Stimulated activated naive CD8-positive, alpha-beta T cell treated with anti-CD3 and anti-CD28 coated beads, Interleukin-15, Interleukin-2, amounts not matched to agents 100 ng/mL and 50 ng/mL, for 24 hours (primary cell): ENCODE results near the gene MAGI2.
"Not testable (repeated sequence)": the region's sequence is repeated elsewhere in the genome, so short reads cannot be mapped to it uniquely, and the experiment has no call there.

Experiments
- H3K27ac Mint-ChIP-seq: one replicate; pipeline ENCODE4 v1.8.0; 2021; ENCODE audit warnings: mild to moderate bottlenecking, mixed read lengths
- H3K27me3 Mint-ChIP-seq: one replicate; pipeline ENCODE4 v1.8.0; 2021; ENCODE audit warnings: mixed read lengths
- H3K36me3 Mint-ChIP-seq: one replicate; pipeline ENCODE4 v1.8.0; 2021; ENCODE audit warnings: low read depth, mixed read lengths
- H3K4me1 Mint-ChIP-seq: one replicate; pipeline ENCODE4 v1.8.0; 2021; ENCODE audit warnings: low read depth, mixed read lengths
- H3K4me3 Mint-ChIP-seq: one replicate; pipeline ENCODE4 v1.8.0; 2021; ENCODE audit warnings: mild to moderate bottlenecking, mixed read lengths
- H3K9me3 Mint-ChIP-seq: one replicate; pipeline ENCODE4 v1.8.0; 2021; ENCODE audit warnings: mixed read lengths

MAGI2 gene

DNA sequence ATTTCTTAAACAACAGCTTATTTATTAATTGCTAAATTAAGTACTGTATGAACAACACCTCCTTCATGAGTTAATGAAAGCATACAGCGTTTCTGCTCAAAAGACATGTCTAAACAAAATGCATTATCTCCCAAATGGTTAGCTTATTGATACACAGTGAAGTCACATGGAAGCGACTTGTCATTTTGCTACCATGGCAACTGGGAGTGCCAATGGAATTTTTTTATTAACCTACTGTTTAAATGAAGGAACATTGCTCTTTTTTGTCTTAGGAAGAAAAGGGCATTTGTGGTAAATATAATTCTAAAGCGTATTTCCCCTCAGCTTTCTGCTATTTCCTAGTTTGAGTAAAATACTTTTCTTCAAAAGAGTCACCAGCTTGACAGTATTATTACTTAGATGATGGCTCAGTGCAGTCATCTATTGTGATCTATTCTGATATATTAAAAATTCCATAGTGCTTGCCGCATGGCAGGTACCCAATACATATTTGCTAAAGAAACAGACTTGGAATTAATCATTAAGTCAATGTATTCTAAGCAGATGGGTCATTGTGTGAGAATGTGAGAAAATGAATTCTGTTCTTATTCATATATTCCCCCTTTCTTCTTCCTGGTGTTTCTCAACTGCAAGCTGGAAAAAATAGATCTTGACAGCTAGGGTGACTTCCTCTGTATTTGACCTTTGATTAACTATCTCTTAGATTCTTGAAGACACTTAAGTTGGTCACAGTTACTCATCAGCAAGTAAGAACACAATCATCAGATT is 818.3 kb downstream of the MAGI2 start:
- H3K36me3 Mint-ChIP-seq: no peaks in the 10 kb centered on the region
- H3K27ac Mint-ChIP-seq: no peak overlapping the region
- H3K4me1 Mint-ChIP-seq: no peaks in the 10 kb centered on the region
- H3K9me3 Mint-ChIP-seq: peaks cover 6% of the 10 kb centered on the region
- no peaks in the 10 kb centered on the region for H3K27me3 Mint-ChIP-seq
- no peak overlapping the region for H3K4me3 Mint-ChIP-seq

DNA sequence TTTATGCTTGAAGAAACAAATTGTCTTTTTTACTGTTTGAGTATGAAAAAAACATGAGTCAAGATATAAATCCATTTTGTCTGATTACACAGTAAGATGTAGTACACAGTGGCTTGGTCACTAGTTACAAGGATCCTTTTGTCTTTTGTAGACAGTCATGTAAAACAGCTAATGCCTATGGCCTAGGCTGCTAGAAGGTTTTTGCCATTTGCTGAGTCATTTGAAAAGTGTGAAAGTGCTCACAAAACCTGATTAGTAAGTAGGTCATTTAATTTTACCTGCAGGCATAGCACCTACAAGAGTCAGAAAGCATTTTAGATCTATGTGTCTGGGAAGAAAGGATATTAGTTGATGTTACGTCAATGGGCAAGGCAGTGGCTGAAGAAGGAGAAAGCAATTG is 819.4 kb downstream of the MAGI2 start:
- Mint-ChIP-seq H3K4me3 (no peak overlapping the region), H3K4me1 (no peaks in the 10 kb centered on the region), H3K27ac (no peak overlapping the region), H3K9me3 (peaks cover 10% of the 10 kb centered on the region), H3K36me3 (no peaks in the 10 kb centered on the region), H3K27me3 (no peaks in the 10 kb centered on the region)

DNA sequence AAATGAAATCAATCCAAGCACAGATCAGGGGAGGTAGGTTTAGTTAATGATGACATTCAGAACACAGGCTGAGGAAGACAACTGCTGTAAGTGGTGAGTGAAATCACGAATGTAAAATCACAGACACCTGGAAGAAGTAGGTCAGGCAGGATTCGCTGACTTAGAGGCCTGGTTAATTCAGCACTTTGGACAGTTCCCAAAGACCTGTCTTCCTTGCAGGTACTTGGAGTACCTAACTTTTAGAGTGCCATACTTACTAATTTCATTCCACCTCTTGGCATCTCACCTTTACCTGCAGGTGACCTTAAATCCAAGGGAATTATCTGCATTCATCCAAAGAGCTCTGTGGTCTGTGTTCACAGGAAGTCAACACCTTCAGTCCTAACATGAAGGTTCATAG is 832.5 kb downstream of the MAGI2 start:
- Mint-ChIP-seq H3K36me3 (no peaks in the 10 kb centered on the region), H3K4me3 (no peak overlapping the region), H3K27ac (no peak overlapping the region), H3K4me1 (no peaks in the 10 kb centered on the region), H3K27me3 (no peaks in the 10 kb centered on the region), H3K9me3 (peaks cover 10% of the 10 kb centered on the region)

DNA sequence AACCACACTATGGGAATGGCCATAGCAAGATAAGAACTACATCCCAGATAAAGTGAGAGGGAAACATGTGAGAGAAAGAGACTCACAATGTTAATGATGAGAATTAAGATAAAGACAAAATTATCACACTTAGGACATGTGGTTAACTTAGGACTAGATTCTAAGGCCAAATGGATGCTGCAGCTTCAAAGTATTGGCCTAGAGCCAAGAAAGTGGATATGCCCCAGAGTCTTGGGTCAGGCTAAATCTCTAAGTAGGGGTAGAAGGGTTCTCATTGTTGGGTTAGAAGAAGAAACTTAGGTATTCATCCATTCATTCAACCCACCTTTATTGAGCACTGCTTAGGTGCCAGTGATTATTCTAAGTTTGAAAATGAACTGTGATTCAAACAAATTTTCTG is 836.9 kb downstream of the MAGI2 start:
- no peaks in the 10 kb centered on the region for H3K36me3 Mint-ChIP-seq
- H3K9me3 Mint-ChIP-seq: no peaks in the 10 kb centered on the region
- H3K27me3 Mint-ChIP-seq: no peaks in the 10 kb centered on the region
- no peak overlapping the region for H3K27ac Mint-ChIP-seq
- no peaks in the 10 kb centered on the region for H3K4me1 Mint-ChIP-seq
- H3K4me3 Mint-ChIP-seq: no peak overlapping the region

DNA sequence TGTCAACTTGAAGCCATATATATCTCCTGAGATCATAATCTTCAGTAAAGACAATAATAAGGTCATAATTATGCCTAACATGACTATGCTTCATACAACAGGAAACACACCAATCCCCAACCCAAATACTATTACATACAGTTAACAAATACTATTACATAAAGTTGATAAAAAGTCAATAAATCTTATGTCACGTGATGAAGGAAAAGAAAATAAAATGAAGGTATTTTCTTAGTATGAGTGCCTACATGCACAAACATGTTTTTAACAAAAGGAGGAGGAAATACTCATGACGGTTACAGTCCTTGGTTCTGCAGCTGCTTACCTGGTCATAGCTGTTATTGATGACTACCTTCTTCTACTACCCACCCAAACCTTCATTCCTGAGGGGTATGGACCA is 844.2 kb downstream of the MAGI2 start:
- H3K4me3 Mint-ChIP-seq: no peak overlapping the region
- H3K4me1 Mint-ChIP-seq: no peaks in the 10 kb centered on the region
- no peak overlapping the region for H3K27ac Mint-ChIP-seq
- H3K9me3 Mint-ChIP-seq: no peaks in the 10 kb centered on the region
- H3K27me3 Mint-ChIP-seq: no peaks in the 10 kb centered on the region
- no peaks in the 10 kb centered on the region for H3K36me3 Mint-ChIP-seq

DNA sequence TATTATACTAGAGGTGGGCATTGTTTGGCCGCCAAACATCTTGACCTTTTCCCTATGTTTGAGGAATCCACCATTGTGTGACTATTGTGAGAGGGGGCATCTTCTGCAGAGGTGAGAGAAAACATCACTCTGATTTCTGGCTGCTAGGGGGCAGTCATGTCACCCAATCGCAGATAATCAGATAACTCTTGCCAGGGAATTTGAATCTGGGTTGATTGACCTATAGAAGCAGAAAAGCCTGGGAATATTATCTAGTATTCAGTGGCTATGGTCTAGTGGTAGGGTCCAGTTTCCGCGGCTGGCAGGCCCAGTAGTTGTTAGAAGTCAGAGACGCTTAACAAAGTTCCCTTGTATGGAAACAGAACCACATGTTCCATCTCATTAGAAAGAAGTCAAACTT is 846.4 kb downstream of the MAGI2 start:
- Mint-ChIP-seq H3K4me3 (no peak overlapping the region), H3K27me3 (no peaks in the 10 kb centered on the region), H3K9me3 (no peaks in the 10 kb centered on the region), H3K27ac (no peak overlapping the region), H3K4me1 (no peaks in the 10 kb centered on the region), H3K36me3 (no peaks in the 10 kb centered on the region)

DNA sequence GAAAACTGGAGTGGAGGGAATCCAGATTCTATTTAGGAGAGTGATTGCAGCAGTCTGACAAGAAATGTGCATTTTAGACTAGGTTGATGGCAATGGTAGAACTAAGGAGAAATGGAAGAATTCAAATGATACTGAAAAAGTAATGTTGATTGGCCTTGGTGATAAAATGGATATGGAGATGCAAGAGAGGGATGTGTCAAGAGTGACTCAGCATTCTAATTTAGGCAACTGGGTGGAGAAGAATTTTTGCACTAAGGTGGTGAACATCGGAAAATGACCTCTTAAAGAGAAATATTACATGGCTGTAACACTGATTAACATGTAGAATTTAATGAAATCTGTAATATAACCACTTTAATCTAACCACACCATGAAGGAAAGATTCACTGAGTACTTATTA is 848.3 kb downstream of the MAGI2 start:
- Mint-ChIP-seq H3K4me3 (no peak overlapping the region), H3K36me3 (no peaks in the 10 kb centered on the region), H3K27me3 (no peaks in the 10 kb centered on the region), H3K9me3 (no peaks in the 10 kb centered on the region), H3K27ac (no peak overlapping the region), H3K4me1 (no peaks in the 10 kb centered on the region)

DNA sequence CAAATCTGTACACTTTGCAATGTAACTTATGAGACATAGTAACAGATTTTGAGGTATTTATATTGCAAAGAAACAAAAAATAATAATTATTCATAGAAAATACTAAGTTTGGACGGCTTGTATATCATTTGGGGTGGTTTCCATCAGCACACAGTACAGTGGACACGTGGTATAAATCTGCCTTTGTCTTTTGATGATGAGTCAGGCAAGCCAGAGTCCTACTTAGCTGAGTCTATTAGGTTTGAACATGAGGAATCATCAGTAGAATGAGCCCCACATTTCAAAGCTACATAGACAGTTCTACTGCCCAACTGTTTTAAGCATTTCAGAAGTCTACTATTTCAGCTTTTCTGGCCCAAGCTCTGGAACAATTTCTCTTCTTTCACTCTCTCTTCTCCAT is 851.7 kb downstream of the MAGI2 start:
- Mint-ChIP-seq H3K27me3 (no peaks in the 10 kb centered on the region), H3K9me3 (no peaks in the 10 kb centered on the region), H3K4me1 (no peaks in the 10 kb centered on the region), H3K36me3 (no peaks in the 10 kb centered on the region), H3K4me3 (no peak overlapping the region), H3K27ac (no peak overlapping the region)

DNA sequence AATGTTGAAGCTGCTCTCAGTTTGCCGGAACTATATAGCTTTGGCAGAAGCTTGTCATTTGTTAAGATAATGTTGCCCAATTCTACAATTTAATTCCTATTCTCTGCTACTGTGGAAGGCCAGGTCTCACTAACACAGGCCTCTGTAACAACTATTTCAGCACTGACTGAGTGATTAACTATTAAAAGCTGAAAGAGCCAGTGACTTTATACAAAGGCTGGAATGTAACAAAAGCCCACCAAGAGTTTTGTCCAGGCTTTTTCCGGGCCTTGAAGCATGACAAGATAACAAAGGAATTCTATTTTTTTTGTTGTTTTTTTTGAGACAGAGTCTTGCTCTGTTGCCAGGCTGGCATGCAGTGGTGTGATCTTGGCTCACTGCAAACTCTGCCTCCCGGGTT is 859.3 kb downstream of the MAGI2 start:
- Mint-ChIP-seq H3K27me3 (no peaks in the 10 kb centered on the region), H3K4me1 (no peaks in the 10 kb centered on the region), H3K27ac (no peak overlapping the region), H3K36me3 (no peaks in the 10 kb centered on the region), H3K4me3 (no peak overlapping the region), H3K9me3 (peaks cover 8% of the 10 kb centered on the region)

DNA sequence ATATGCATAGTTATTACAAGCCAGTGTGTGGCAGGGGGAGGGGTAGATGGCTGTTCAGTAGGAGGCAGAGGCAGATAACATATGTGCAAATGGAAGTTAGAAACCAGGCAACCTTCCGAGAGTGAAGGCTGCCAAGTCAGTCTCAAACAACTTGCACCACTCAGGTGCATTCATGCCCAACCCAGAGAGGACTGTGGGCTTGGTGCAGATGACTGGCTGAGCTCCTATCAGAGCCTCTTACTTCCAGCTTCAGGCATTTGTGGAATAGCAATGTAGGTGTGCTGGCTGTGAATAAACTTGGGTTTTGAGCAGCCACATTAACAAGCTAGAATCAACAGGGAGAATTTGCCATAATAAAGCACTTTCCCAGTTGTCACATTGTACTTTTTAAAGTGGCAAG is 865.1 kb downstream of the MAGI2 start:
- no peak overlapping the region for H3K4me3 Mint-ChIP-seq
- H3K36me3 Mint-ChIP-seq: no peaks in the 10 kb centered on the region

DNA sequence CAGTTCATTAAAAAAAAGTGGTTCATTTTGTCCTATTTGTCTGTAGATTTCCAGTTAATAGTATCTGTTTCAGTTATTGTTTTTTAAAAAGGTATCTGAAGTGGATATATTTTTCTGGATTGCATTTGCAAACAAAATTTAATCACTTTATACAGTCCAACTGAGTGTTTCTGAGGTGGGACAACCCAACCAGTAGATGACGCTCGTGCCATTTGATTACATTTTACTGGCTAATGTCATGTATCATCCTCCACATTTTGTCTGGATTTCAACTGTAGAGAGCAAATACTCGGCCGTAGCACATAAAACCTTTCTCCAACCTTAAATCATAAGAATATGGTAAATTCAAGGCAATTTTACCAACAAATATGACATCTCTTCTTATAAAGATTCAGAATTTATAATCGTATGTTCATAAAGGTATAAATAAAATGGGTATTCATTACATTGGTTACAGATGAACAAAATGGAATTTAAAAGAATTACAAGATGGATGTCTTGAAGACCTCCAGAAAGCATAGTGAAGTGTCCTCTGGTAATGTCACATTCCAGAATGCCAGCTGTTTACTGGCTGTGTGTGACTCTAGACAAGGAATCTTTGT is 865.9 kb downstream of the MAGI2 start:
- H3K4me3 Mint-ChIP-seq: no peak overlapping the region
- no peaks in the 10 kb centered on the region for H3K4me1 Mint-ChIP-seq
- H3K27me3 Mint-ChIP-seq: no peaks in the 10 kb centered on the region
- peaks cover 3% of the 10 kb centered on the region for H3K9me3 Mint-ChIP-seq
- H3K27ac Mint-ChIP-seq: no peak overlapping the region
- H3K36me3 Mint-ChIP-seq: no peaks in the 10 kb centered on the region

More for the DNA sequence above, 865.1 kb downstream of the MAGI2 start:
- H3K9me3 Mint-ChIP-seq: peaks cover 3% of the 10 kb centered on the region
- no peaks in the 10 kb centered on the region for H3K4me1 Mint-ChIP-seq
- no peaks in the 10 kb centered on the region for H3K27me3 Mint-ChIP-seq
- no peak overlapping the region for H3K27ac Mint-ChIP-seq

DNA sequence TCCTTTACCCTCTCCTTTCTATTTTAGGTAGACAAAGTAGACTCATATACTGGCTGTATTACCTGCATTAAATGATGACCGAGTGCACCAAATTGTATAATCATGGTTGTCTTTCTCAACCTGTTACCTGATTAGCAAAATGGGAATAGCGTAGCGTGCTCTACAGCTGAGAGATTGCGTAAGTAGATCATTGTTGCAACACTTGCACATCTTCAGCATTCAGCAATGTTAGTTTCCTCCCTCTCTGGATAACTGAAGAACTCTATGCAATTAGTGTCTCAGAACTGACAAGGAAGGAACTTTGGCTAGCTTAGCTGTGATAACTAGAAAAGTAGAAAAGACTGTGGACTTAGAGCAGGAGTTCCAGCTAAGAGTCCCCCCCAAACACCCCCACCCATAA is 867.5 kb downstream of the MAGI2 start:
- no peaks in the 10 kb centered on the region for H3K27me3 Mint-ChIP-seq
- no peaks in the 10 kb centered on the region for H3K9me3 Mint-ChIP-seq
- no peak overlapping the region for H3K4me3 Mint-ChIP-seq
- H3K27ac Mint-ChIP-seq: no peak overlapping the region
- H3K4me1 Mint-ChIP-seq: no peaks in the 10 kb centered on the region
- H3K36me3 Mint-ChIP-seq: no peaks in the 10 kb centered on the region

DNA sequence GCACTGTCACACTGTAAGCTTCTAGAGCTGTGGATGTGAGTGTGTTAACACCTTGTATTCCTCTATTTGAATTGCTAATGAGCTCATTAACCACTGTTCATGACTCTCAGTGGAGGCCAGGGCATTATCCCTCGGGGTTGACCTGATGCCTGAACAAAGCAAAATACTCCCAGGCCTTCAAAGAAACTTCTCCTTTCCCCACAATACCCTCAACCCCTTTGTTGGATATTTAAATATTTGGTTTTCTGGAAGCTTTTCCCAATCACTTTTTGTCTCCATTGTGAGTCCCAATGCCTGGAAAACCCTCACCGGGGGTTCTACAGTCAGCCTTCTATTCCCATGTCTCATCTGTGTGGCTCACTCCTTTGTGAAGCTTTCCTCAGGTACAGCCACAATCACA is 874.8 kb downstream of the MAGI2 start:
- H3K4me3 Mint-ChIP-seq: no peak overlapping the region

DNA sequence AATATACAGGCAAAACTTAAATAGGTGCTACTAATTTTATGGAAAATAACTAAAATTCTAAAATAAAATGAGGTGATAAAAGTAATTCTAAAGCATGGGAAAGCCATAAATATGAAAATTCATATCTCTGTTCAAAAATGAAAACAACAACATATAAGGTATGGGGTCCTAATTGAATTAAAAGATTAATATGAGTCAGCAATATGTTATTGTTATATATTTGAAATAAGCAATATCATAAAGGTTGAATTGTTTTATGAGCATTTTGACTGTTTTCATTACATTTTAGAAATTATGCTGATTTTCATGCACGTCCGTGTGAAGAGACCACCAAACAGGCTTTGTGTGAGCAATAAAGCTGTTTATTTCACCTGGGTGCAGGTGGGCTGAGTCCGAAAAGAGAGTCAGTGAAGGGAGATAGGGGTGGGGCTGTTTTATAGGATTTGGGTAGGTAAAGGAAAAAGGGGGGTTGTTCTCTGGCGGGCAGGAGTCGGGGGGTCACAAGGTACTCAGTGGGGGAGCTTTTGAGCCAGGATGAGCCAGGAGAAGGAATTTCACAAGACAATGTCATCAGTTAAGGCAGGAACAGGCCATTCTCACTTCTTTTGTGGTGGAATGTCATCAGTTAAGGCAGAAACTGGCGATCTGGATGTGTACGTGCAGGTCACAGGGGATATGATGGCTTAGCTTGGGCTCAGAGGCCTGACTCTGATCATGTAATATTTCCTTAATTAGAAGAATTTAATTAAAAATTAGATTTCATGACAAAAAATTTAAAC is 876.1 kb downstream of the MAGI2 start:
- not testable (repeated sequence) for H3K27ac Mint-ChIP-seq, H3K27me3 Mint-ChIP-seq, H3K4me1 Mint-ChIP-seq, H3K36me3 Mint-ChIP-seq, H3K9me3 Mint-ChIP-seq, H3K4me3 Mint-ChIP-seq

More for the DNA sequence above, 874.8 kb downstream of the MAGI2 start:
- Mint-ChIP-seq H3K27ac (no peak overlapping the region), H3K9me3 (no peaks in the 10 kb centered on the region), H3K36me3 (no peaks in the 10 kb centered on the region), H3K27me3 (no peaks in the 10 kb centered on the region), H3K4me1 (no peaks in the 10 kb centered on the region)

DNA sequence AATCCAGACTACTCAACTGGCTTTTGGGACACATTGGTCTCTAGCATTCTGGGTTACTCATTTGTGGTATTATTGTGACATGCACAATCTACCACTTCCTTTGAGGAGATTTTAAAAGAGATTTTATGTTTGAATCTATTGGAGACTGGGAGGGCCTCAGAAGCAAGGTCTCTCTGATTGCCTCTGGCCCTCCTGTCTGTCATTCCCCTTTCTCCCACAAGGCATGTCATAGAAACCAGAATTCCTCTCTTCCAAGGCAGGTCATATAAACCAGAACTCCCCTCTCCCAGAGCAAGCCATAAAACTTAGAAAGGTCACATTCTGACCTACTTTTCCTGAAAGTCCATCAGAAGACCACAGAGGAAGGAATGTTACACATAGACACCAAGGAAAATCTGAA is 877.2 kb downstream of the MAGI2 start:
- no peaks in the 10 kb centered on the region for H3K27me3 Mint-ChIP-seq
- no peaks in the 10 kb centered on the region for H3K4me1 Mint-ChIP-seq

More for the DNA sequence above, 877.2 kb downstream of the MAGI2 start:
- no peaks in the 10 kb centered on the region for H3K9me3 Mint-ChIP-seq
- H3K4me3 Mint-ChIP-seq: no peak overlapping the region
- no peaks in the 10 kb centered on the region for H3K36me3 Mint-ChIP-seq
- no peak overlapping the region for H3K27ac Mint-ChIP-seq
